Endodermal cell (in vitro differentiated cells): ENCODE measurements around the gene CNIH1. TPM values are rescaled to one million over a fixed set of nuclear protein-coding genes. Genes with fewer than 3 reads are reported as not detected.

ENCODE experiments used
- DNase-seq: peaks from one replicate; pipeline ENCODE4 v3.0.0-alpha.2; 2017
- H3K27ac ChIP-seq: 2 replicates; pipeline ENCODE4 v1.5.1; 2013; ENCODE audit warnings: mild to moderate bottlenecking, low read depth, low read length, moderate library complexity
- H3K27me3 ChIP-seq: 2 replicates; pipeline ENCODE4 v1.6.1; 2013; ENCODE audit warnings: mild to moderate bottlenecking, low read length, moderate library complexity; ENCODE audit not compliant: insufficient read depth, control insufficient read depth, poor library complexity, severe bottlenecking
- H3K36me3 ChIP-seq: 2 replicates; pipeline ENCODE4 v1.7.0; 2013; ENCODE audit warnings: mild to moderate bottlenecking, low read length, moderate library complexity; ENCODE audit not compliant: control insufficient read depth, insufficient read depth
- H3K4me1 ChIP-seq: one replicate; pipeline ENCODE4 v1.7.0; 2013; ENCODE audit warnings: low read length; ENCODE audit not compliant: control insufficient read depth, insufficient read depth
- H3K4me3 ChIP-seq: 2 replicates; pipeline ENCODE4 v1.5.1; 2013; ENCODE audit warnings: mild to moderate bottlenecking, low read length, moderate library complexity
- H3K9ac ChIP-seq: 2 replicates; pipeline ENCODE4 v1.6.1; 2013; ENCODE audit warnings: mild to moderate bottlenecking, low read length, moderate library complexity; ENCODE audit not compliant: poor library complexity, severe bottlenecking; ENCODE audit errors: extremely low read depth
- H3K9me3 ChIP-seq: 2 replicates; pipeline ENCODE4 v1.6.1; 2013; ENCODE audit warnings: mild to moderate bottlenecking, low read length, moderate library complexity; ENCODE audit not compliant: control insufficient read depth
- H3K27ac Mint-ChIP-seq: 2 replicates; pipeline ENCODE4 v1.8.0; 2020; ENCODE audit warnings: mixed read lengths
- H3K27me3 Mint-ChIP-seq: 2 replicates; pipeline ENCODE4 v1.8.0; 2021; ENCODE audit warnings: mild to moderate bottlenecking, mixed read lengths; ENCODE audit not compliant: insufficient read depth
- H3K36me3 Mint-ChIP-seq: 2 replicates; pipeline ENCODE4 v1.8.0; 2020; ENCODE audit warnings: low read depth, mixed read lengths
- H3K4me1 Mint-ChIP-seq: 2 replicates; pipeline ENCODE4 v1.8.0; 2020; ENCODE audit warnings: mixed read lengths
- H3K4me3 Mint-ChIP-seq: 2 replicates; pipeline ENCODE4 v1.8.0; 2020; ENCODE audit warnings: mild to moderate bottlenecking, moderate library complexity, mixed read lengths
- H3K9me3 Mint-ChIP-seq: 2 replicates; pipeline ENCODE4 v1.8.0; 2020; ENCODE audit warnings: mild to moderate bottlenecking, mixed read lengths
- WGBS, 2 experiments: methylation state at CpG; one replicate each; pipeline versions ENCODE4 v1.1.5 to v1.1.7; 2013; ENCODE audit warnings: missing lambda C conversion rate in 2 of 2, mixed read lengths in 1 of 2; ENCODE audit not compliant: insufficient coverage in 1 of 2, insufficient read length in 1 of 2; 5-methylcytosine and 5-hydroxymethylcytosine counted together
- total RNA-seq, 2 donors: library from RNA; stranded (reverse); fragmentation: NEBNext Ultra II Directional in 1 of 2; extraction: Animal tissue kit (Norgen Biotek cat#: 25700) in 1 of 2; gene quantifications; 2 replicates in 1 of 2; 3 replicates in 1 of 2; pipeline ENCODE4 v1.2.1, GENCODE V29; 2021
- TF ChIP-seq, protein P1 (sequence below): fragments of 200-600 bp; sonication (generic); conservative IDR thresholded peaks from 2 replicates; pipeline ENCODE4 v1.5.0; 2021; ENCODE audit warnings: antibody characterized with exemption, mild to moderate bottlenecking

The CNIH1 gene
- total RNA-seq, 2 donors from 2014 or later, result 77.9 to 82.7 TPM

DNA sequence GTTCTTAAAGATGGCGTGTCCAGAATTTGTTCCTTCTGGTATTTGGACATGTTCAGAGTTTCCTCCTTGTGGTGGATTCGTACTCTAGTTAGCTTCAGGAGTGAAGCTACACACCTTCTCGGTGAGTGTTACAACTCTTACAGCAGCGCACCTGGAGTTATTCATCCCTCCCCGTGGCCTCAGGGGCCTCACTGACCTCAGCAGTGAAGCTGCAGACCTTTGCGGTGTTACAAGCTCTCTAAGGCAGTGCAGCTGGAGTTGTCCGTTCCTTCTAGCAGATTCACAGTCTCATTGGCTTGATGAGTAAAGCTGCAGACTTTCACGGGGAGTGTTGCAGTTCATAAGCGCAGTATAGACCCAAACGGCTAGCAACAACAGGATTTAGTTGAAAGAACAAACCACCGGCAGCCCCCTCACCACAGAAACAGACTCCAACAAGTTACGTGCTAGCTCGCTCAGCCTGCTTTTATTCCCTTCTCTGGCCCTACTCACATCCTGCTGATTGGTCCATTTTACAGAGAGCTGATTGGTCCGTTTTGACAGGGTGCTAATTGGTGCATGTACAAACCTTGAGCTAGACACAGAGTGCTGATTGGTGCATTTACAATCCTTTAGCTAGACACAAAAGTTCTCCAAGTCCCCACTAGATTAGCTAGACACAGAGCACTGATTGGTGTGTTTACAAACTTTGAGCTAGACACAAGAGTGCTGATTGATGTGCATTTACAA, 48.9 kb downstream of the CNIH1 start:
- no peaks in the 10 kb centered on the region for H3K4me1 Mint-ChIP-seq
- no peak overlapping the region for H3K4me3 Mint-ChIP-seq
- Histone ChIP-seq H3K36me3 (no peaks in the 10 kb centered on the region), H3K27ac (no peak overlapping the region), H3K9ac (no peak overlapping the region), H3K27me3 (no peaks in the 10 kb centered on the region), H3K9me3 (no peaks in the 10 kb centered on the region), H3K4me1 (no peaks in the 10 kb centered on the region), H3K4me3 (no peak overlapping the region)
- no peak overlapping the region for H3K27ac Mint-ChIP-seq
- H3K36me3 Mint-ChIP-seq, result no peaks in the 10 kb centered on the region
- TF ChIP-seq, protein P1, sequence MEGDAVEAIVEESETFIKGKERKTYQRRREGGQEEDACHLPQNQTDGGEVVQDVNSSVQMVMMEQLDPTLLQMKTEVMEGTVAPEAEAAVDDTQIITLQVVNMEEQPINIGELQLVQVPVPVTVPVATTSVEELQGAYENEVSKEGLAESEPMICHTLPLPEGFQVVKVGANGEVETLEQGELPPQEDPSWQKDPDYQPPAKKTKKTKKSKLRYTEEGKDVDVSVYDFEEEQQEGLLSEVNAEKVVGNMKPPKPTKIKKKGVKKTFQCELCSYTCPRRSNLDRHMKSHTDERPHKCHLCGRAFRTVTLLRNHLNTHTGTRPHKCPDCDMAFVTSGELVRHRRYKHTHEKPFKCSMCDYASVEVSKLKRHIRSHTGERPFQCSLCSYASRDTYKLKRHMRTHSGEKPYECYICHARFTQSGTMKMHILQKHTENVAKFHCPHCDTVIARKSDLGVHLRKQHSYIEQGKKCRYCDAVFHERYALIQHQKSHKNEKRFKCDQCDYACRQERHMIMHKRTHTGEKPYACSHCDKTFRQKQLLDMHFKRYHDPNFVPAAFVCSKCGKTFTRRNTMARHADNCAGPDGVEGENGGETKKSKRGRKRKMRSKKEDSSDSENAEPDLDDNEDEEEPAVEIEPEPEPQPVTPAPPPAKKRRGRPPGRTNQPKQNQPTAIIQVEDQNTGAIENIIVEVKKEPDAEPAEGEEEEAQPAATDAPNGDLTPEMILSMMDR, result no peak
- no peak for DNase-seq
- peaks cover 12% of the 10 kb centered on the region for H3K27me3 Mint-ChIP-seq
- 85 to 90% methylated on average over 12 to 14 of the region's 14 CpGs for WGBS, 2 experiments
- H3K9me3 Mint-ChIP-seq, result no peaks in the 10 kb centered on the region

GRCh38 chr14:54387328-54387727, 53.8 kb downstream of the CNIH1 start:
- WGBS, 2 experiments, result 94 to 95% methylated on average over 5 of the region's 5 CpGs

DNA sequence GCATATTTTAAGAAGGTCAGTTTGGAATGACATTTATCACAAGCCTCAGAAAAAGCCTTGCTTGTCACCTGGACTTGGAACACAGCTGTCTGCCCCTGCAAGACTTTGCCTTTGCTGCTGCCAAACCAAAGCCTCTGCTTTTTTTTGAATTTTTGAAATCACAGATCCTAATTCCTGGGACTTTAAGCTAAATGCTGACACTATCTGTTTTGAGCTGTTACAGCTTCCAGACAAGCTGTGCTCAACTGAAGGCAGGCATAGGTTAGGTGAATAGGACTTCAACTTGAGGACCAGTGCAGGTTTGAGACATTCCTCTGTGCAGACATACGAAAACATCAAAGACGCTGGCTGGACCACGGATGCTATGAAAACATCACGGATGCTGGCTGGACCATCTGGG, 55.6 kb downstream of the CNIH1 start:
- Histone ChIP-seq H3K4me3 (no peak overlapping the region), H3K4me1 (no peaks in the 10 kb centered on the region), H3K27ac (no peak overlapping the region), H3K9ac (no peak overlapping the region), H3K9me3 (no peaks in the 10 kb centered on the region), H3K36me3 (no peaks in the 10 kb centered on the region), H3K27me3 (no peaks in the 10 kb centered on the region)
- WGBS, 2 experiments, result 96 to 100% methylated on average over 1 to 4 of the region's 4 CpGs
- Mint-ChIP-seq H3K4me3 (no peak overlapping the region), H3K4me1 (peaks cover 2% of the 10 kb centered on the region), H3K36me3 (no peaks in the 10 kb centered on the region), H3K27ac (no peak overlapping the region), H3K27me3 (no peaks in the 10 kb centered on the region), H3K9me3 (no peaks in the 10 kb centered on the region)
- TF ChIP-seq, protein P1, result no peak
- no peak for DNase-seq

More at GRCh38 chr14:54387328-54387727, 53.8 kb downstream of the CNIH1 start:
- H3K9ac ChIP-seq, result no peak overlapping the region
- no peak overlapping the region for H3K4me3 ChIP-seq
- no peak overlapping the region for H3K27ac Mint-ChIP-seq
- no peaks in the 10 kb centered on the region for H3K36me3 Mint-ChIP-seq
- H3K27me3 Mint-ChIP-seq, result peaks cover 5% of the 10 kb centered on the region
- no peak overlapping the region for H3K27ac ChIP-seq
- H3K4me3 Mint-ChIP-seq, result no peak overlapping the region
- no peaks in the 10 kb centered on the region for H3K27me3 ChIP-seq
- no peaks in the 10 kb centered on the region for H3K9me3 Mint-ChIP-seq
- TF ChIP-seq, protein P1, result no peak
- DNase-seq, result no peak
- no peaks in the 10 kb centered on the region for H3K36me3 ChIP-seq
- no peaks in the 10 kb centered on the region for H3K4me1 ChIP-seq
- H3K4me1 Mint-ChIP-seq, result no peaks in the 10 kb centered on the region
- no peaks in the 10 kb centered on the region for H3K9me3 ChIP-seq
